ENCODE data around the gene KCTD16.

KCTD16 gene

GRCh38 chr5:144170276-144171024 lies at the start of gene KCTD16, which contains the start of gene YIPF5:
KCTD16 (plus strand) TSS chr5:144170873.
YIPF5 (minus strand) TSS chr5:144170659; CDS start chr5:144169955, 704 bp downstream.
- TF ChIP-seq CTCF (IDR thresholded peaks at IDR 0.05; ENCODE audit: low read depth, low read length), result no peak
- DNase-seq (ENCODE audit: extremely low read depth, low read depth), result peak; percentile 89

GRCh38 chr5:144121577-144121976 lies 49.1 kb upstream of the KCTD16 start:
- no peak for DNase-seq (ENCODE audit: extremely low read depth, low read depth)
- no peak for TF ChIP-seq CTCF (IDR thresholded peaks at IDR 0.05; ENCODE audit: low read depth, low read length)

GRCh38 chr5:144122081-144122480 lies 48.6 kb upstream of the KCTD16 start:
- no peak for TF ChIP-seq CTCF (IDR thresholded peaks at IDR 0.05; ENCODE audit: low read depth, low read length)
- no peak for DNase-seq (ENCODE audit: extremely low read depth, low read depth)

- no peak for DNase-seq (ENCODE audit: extremely low read depth, low read depth)
- no peak for TF ChIP-seq CTCF (IDR thresholded peaks at IDR 0.05; ENCODE audit: low read depth, low read length)
Observed at GRCh38 chr5:144122641-144123040, 48.0 kb upstream of the KCTD16 start.

GRCh38 chr5:144125163-144125726 lies 45.4 kb upstream of the KCTD16 start:
- no peak for TF ChIP-seq CTCF (IDR thresholded peaks at IDR 0.05; ENCODE audit: low read depth, low read length)
- no peak for DNase-seq (ENCODE audit: extremely low read depth, low read depth)

GRCh38 chr5:144126707-144127106 lies 44.0 kb upstream of the KCTD16 start:
- TF ChIP-seq CTCF (IDR thresholded peaks at IDR 0.05; ENCODE audit: low read depth, low read length), result no peak
- DNase-seq (ENCODE audit: extremely low read depth, low read depth), result no peak

GRCh38 chr5:144128844-144129243 lies 41.8 kb upstream of the KCTD16 start:
- no peak for DNase-seq (ENCODE audit: extremely low read depth, low read depth)
- no peak for TF ChIP-seq CTCF (IDR thresholded peaks at IDR 0.05; ENCODE audit: low read depth, low read length)

All from AG09319 (cell line).